ENCODE data around the gene GALT. TPM values are rescaled to one million over a fixed set of nuclear protein-coding genes. Genes with fewer than 3 reads are reported as not detected.

GALT gene
- total and polyA plus RNA-seq, 2 of the 4 experiments (the other 2 are of a cell fraction) = 15.8 to 34.6 TPM

DNA sequence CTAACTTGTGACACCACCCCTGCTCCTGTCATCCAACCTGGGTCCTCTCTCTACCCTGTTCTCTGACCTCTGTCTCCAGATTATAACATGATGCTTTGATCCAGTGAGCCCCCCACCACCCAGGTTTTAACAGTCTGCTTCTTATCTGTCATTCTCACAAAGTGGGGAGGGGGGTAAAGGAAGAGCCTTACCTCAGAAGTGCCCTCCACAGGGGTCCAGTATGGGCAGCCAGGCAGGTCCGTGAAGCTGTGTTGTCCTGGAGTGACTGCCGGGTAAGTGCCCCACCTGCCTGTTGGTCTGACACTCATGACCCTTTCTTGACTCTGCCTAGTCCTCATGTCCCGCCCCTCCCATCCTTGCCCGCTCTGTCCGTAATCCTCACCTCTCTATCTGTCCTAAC, 8.9 kb downstream of the GALT start:
- no peak overlapping the region for H4K8ac ChIP-seq (ENCODE audit: low read depth in 2 of 2, low read length in 2 of 2)
- ATAC-seq (ENCODE audit: low read depth) (no peak), DNase-seq (no peak)
- peaks cover 30% of the 10 kb centered on the region for H3K9me1 ChIP-seq (ENCODE audit: insufficient read depth, low read length)
- no peak overlapping the region for H3K14ac ChIP-seq (replicated peaks; ENCODE audit: low read depth, low read length)
- H4K91ac ChIP-seq (ENCODE audit: insufficient read depth, low read depth, low read length) = no peak overlapping the region
- no peak overlapping the region for H3K4ac ChIP-seq (ENCODE audit: low read depth, low read length)
- no peak overlapping the region for H2BK5ac ChIP-seq (ENCODE audit: low read depth, low read length, poor library complexity, severe bottlenecking)
- no peak overlapping the region for H2BK15ac ChIP-seq (ENCODE audit: low read depth, low read length)
- H4K5ac ChIP-seq (ENCODE audit: low read depth, low read length) = no peak overlapping the region
- no peak overlapping the region for H2BK120ac ChIP-seq (ENCODE audit: low read depth, low read length)
- H3K27ac ChIP-seq (ENCODE audit: insufficient read depth, low read length) = no peak overlapping the region
- ChIA-PET POLR2A (ENCODE audit: unreplicated experiment) (no interaction called here), CTCF (no interaction called here)
- intact Hi-C loops (cut with micrococcal nuclease) (no loop called here), dilution Hi-C loops (cut with HindIII; ENCODE audit: low sequenced_read_pairs, unreplicated experiment) (no loop called here), in situ Hi-C loops (cut with MboI; ENCODE audit: low sequenced_read_pairs) (no loop called here)
- no peaks in the 10 kb centered on the region for H3K27me3 ChIP-seq (ENCODE audit: control insufficient read depth, insufficient read depth, low read length)
- no peaks in the 10 kb centered on the region for H3K9me3 ChIP-seq (ENCODE audit: control insufficient read depth, insufficient read depth, low read length)
- peaks cover 0 to 29% of the 10 kb centered on the region in 2 experiments; a peak in 2 of 4 replicates for H3K79me1 ChIP-seq (ENCODE audit: low read depth in 1 of 2, low read length in 2 of 2)
- no peak overlapping the region for H2AFZ ChIP-seq (replicated peaks; ENCODE audit: low read length, poor library complexity)
- peaks cover 4% of the 10 kb centered on the region; the same call in 1 of the 2 replicates for H3K36me3 ChIP-seq (ENCODE audit: control insufficient read depth, insufficient read depth, low read length)
- TF ChIP-seq RFX5 (IDR thresholded peaks at IDR 0.05; ENCODE audit: low read depth, low read length) = no peak
- no peak for TF ChIP-seq MAZ (IDR thresholded peaks at IDR 0.05; ENCODE audit: borderline replicate concordance, low read depth, low read length)
- TF ChIP-seq CHD1 (IDR thresholded peaks at IDR 0.05; ENCODE audit: low read depth, low read length) = no peak
- TF ChIP-seq MAFK (IDR thresholded peaks at IDR 0.05; ENCODE audit: low read depth, low read length) = no peak
- no peak for TF ChIP-seq MXI1 (IDR thresholded peaks at IDR 0.05; ENCODE audit: borderline replicate concordance, low read depth, low read length)
- TF ChIP-seq, protein P1, sequence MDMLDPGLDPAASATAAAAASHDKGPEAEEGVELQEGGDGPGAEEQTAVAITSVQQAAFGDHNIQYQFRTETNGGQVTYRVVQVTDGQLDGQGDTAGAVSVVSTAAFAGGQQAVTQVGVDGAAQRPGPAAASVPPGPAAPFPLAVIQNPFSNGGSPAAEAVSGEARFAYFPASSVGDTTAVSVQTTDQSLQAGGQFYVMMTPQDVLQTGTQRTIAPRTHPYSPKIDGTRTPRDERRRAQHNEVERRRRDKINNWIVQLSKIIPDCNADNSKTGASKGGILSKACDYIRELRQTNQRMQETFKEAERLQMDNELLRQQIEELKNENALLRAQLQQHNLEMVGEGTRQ (IDR thresholded peaks at IDR 0.05; ENCODE audit: low read depth, low read length) = no peak
- TF ChIP-seq RAD21 (IDR thresholded peaks at IDR 0.05; ENCODE audit: low read length) = no peak
- no peak for TF ChIP-seq NFE2L2 (IDR thresholded peaks at IDR 0.05; ENCODE audit: low read depth, low read length)
- no peak for TF ChIP-seq POLR2A (IDR thresholded peaks at IDR 0.05; ENCODE audit: low read depth, low read length)
- no peak overlapping the region for H3K4me3 ChIP-seq (ENCODE audit: insufficient read depth, low read depth, low read length)
- peaks cover 35% of the 10 kb centered on the region for H3K4me1 ChIP-seq (ENCODE audit: control insufficient read depth, insufficient read depth, low read length)
- H3K56ac ChIP-seq (ENCODE audit: extremely low read depth, insufficient read depth, low read length) = no peak overlapping the region
- H3K4me2 ChIP-seq (ENCODE audit: low read depth, low read length) = no peak overlapping the region
- WGBS, 2 experiments (ENCODE audit: extremely low coverage in 2 of 2, insufficient read length in 1 of 2) = 87% methylated on average over 3 of the region's 5 CpGs; no CpG with 5 or more reads in 1 of the 2 experiments
- no TSS peak for BruUV-seq (replicated peaks)
- no peak overlapping the region for H3K23ac ChIP-seq (ENCODE audit: low read depth, low read length)
- H3K9ac ChIP-seq (ENCODE audit: low read depth, low read length) = no peak overlapping the region
- H2AK9ac ChIP-seq (replicated peaks; ENCODE audit: low read depth, low read length, poor library complexity) = no peak overlapping the region
- H2AK5ac ChIP-seq (ENCODE audit: low read depth, low read length) = no peak overlapping the region
- H2BK20ac ChIP-seq (ENCODE audit: low read depth, low read length) = no peak overlapping the region
- H3K18ac ChIP-seq (ENCODE audit: low read depth, low read length) = no peak overlapping the region
- no peaks in the 10 kb centered on the region for H4K20me1 ChIP-seq (ENCODE audit: insufficient read depth, low read length)
